H1 (cell line): ENCODE measurements around the gene EIPR1. TPM values are rescaled to one million over a fixed set of nuclear protein-coding genes. Genes with fewer than 3 reads are reported as not detected.

ENCODE experiments used
- CHD1 ChIP-seq: IDR thresholded peaks from 2 replicates; pipeline ENCODE4 v1.6.1; 2012; ENCODE audit warnings: low read depth, low read length, improper control_type of control experiment
- GABPA ChIP-seq: IDR thresholded peaks from 2 replicates; pipeline ENCODE4 v1.6.1; 2011; ENCODE audit warnings: mild to moderate bottlenecking, low read length, moderate library complexity, borderline replicate concordance; ENCODE audit not compliant: insufficient read depth
- KDM4A ChIP-seq: IDR thresholded peaks from one replicate; pipeline ENCODE4 v1.7.1; 2012; ENCODE audit warnings: low read depth, mild to moderate bottlenecking, moderate library complexity, low read length, inconsistent platforms; ENCODE audit not compliant: severe bottlenecking
- KDM5A ChIP-seq: fragments of 200-600 bp; IDR thresholded peaks from 2 replicates; pipeline ENCODE4 v1.7.1; 2012; ENCODE audit warnings: mild to moderate bottlenecking, low read length, inconsistent platforms, mixed read lengths
- POU5F1 ChIP-seq: IDR thresholded peaks from 2 replicates; pipeline ENCODE4 v1.6.1; 2011; ENCODE audit warnings: low read depth, mild to moderate bottlenecking, low read length, moderate library complexity
- RXRA ChIP-seq: IDR thresholded peaks from 2 replicates; pipeline ENCODE4 v1.6.1; 2011; ENCODE audit warnings: low read depth, mild to moderate bottlenecking, low read length, moderate library complexity; ENCODE audit not compliant: insufficient read depth
- SIX5 ChIP-seq: IDR thresholded peaks from 2 replicates; pipeline ENCODE4 v1.6.1; 2011; ENCODE audit warnings: mild to moderate bottlenecking, low read depth, low read length
- TAF1 ChIP-seq: IDR thresholded peaks from 2 replicates; pipeline ENCODE4 v1.6.1; 2011; ENCODE audit warnings: mild to moderate bottlenecking, low read depth, low read length
- TBP ChIP-seq: IDR thresholded peaks from 2 replicates; pipeline ENCODE4 v1.6.1; 2011; ENCODE audit warnings: low read depth, low read length, improper control_type of control experiment
- YY1 ChIP-seq: IDR thresholded peaks from 2 replicates; pipeline ENCODE4 v1.6.1; 2011; ENCODE audit warnings: low read depth, mild to moderate bottlenecking, low read length
- polyA plus RNA-seq, 7 experiments: library from polyadenylated mRNA; depleted of rRNA in 3 of 7; stranded (reverse) in 5 of 7; unstranded in 2 of 7; fragments of >200 nt in 5 of 7; fragments of 200-250 nt in 2 of 7; gene quantifications; 1 replicate in 5 of 7; 2 replicates in 1 of 7; 4 replicates in 1 of 7; pipeline versions ENCODE4 v1.2.1 to v1.2.3, GENCODE V29; 2011 to 2013; ENCODE audit warnings: missing spikeins in 2 of 7, mixed read lengths in 2 of 7
- total RNA-seq: library from RNA; stranded (reverse); fragmentation: NEBNext Ultra II Directional; extraction: Animal tissue kit (Norgen Biotek cat#: 25700); gene quantifications from 2 replicates; pipeline ENCODE4 v1.2.1, GENCODE V29; 2021
- TF ChIP-seq, protein P1 (sequence below): fragments of 300-600 bp; sonication (generic); IDR thresholded peaks from 2 replicates; pipeline ENCODE4 v1.7.1; 2012; ENCODE audit warnings: low read length, moderate library complexity, mild to moderate bottlenecking, inconsistent platforms; ENCODE audit not compliant: insufficient replicate concordance
- TF ChIP-seq, protein P2 (sequence below): IDR thresholded peaks from 2 replicates; pipeline ENCODE4 v1.6.1; 2012; ENCODE audit warnings: inconsistent platforms

EIPR1 gene
- total and polyA plus RNA-seq, 2 of the 8 experiments (the other 6 are each of a cell fraction or from before 2014, with no cell fraction given), result 26.3 to 56.4 TPM

DNA sequence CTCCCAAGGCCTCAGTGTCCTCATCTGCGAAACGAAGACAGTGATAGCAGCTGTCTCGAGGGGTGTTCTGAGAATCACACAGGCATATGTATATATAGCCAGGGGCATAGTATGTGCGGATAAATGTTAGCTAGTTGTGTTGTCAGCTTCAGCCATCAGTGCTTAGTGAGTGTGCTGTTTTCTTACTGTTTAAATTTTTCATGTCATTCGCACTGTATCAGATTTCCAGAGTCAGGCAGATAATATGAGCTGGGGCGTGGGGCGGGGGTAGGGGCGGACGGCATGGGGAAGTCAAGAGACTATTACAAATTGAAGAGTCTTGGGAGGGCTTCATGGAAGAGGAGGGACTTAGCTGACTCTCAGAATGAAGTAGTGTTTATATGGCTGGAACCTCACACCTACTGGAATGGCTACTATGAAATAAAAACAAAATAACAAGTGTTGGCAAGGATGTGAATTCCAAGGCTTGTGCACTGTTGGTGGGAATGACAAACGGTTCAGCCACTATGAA is 8.9 kb upstream of the EIPR1 start (continued):
- TF ChIP-seq, protein P1, sequence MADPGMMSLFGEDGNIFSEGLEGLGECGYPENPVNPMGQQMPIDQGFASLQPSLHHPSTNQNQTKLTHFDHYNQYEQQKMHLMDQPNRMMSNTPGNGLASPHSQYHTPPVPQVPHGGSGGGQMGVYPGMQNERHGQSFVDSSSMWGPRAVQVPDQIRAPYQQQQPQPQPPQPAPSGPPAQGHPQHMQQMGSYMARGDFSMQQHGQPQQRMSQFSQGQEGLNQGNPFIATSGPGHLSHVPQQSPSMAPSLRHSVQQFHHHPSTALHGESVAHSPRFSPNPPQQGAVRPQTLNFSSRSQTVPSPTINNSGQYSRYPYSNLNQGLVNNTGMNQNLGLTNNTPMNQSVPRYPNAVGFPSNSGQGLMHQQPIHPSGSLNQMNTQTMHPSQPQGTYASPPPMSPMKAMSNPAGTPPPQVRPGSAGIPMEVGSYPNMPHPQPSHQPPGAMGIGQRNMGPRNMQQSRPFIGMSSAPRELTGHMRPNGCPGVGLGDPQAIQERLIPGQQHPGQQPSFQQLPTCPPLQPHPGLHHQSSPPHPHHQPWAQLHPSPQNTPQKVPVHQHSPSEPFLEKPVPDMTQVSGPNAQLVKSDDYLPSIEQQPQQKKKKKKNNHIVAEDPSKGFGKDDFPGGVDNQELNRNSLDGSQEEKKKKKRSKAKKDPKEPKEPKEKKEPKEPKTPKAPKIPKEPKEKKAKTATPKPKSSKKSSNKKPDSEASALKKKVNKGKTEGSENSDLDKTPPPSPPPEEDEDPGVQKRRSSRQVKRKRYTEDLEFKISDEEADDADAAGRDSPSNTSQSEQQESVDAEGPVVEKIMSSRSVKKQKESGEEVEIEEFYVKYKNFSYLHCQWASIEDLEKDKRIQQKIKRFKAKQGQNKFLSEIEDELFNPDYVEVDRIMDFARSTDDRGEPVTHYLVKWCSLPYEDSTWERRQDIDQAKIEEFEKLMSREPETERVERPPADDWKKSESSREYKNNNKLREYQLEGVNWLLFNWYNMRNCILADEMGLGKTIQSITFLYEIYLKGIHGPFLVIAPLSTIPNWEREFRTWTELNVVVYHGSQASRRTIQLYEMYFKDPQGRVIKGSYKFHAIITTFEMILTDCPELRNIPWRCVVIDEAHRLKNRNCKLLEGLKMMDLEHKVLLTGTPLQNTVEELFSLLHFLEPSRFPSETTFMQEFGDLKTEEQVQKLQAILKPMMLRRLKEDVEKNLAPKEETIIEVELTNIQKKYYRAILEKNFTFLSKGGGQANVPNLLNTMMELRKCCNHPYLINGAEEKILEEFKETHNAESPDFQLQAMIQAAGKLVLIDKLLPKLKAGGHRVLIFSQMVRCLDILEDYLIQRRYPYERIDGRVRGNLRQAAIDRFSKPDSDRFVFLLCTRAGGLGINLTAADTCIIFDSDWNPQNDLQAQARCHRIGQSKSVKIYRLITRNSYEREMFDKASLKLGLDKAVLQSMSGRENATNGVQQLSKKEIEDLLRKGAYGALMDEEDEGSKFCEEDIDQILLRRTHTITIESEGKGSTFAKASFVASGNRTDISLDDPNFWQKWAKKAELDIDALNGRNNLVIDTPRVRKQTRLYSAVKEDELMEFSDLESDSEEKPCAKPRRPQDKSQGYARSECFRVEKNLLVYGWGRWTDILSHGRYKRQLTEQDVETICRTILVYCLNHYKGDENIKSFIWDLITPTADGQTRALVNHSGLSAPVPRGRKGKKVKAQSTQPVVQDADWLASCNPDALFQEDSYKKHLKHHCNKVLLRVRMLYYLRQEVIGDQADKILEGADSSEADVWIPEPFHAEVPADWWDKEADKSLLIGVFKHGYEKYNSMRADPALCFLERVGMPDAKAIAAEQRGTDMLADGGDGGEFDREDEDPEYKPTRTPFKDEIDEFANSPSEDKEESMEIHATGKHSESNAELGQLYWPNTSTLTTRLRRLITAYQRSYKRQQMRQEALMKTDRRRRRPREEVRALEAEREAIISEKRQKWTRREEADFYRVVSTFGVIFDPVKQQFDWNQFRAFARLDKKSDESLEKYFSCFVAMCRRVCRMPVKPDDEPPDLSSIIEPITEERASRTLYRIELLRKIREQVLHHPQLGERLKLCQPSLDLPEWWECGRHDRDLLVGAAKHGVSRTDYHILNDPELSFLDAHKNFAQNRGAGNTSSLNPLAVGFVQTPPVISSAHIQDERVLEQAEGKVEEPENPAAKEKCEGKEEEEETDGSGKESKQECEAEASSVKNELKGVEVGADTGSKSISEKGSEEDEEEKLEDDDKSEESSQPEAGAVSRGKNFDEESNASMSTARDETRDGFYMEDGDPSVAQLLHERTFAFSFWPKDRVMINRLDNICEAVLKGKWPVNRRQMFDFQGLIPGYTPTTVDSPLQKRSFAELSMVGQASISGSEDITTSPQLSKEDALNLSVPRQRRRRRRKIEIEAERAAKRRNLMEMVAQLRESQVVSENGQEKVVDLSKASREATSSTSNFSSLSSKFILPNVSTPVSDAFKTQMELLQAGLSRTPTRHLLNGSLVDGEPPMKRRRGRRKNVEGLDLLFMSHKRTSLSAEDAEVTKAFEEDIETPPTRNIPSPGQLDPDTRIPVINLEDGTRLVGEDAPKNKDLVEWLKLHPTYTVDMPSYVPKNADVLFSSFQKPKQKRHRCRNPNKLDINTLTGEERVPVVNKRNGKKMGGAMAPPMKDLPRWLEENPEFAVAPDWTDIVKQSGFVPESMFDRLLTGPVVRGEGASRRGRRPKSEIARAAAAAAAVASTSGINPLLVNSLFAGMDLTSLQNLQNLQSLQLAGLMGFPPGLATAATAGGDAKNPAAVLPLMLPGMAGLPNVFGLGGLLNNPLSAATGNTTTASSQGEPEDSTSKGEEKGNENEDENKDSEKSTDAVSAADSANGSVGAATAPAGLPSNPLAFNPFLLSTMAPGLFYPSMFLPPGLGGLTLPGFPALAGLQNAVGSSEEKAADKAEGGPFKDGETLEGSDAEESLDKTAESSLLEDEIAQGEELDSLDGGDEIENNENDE, result no peak
- TF ChIP-seq RXRA (no peak), KDM5A (no peak), CHD1 (no peak), YY1 (no peak), SIX5 (no peak), TBP (no peak), GABPA (no peak), TAF1 (no peak), POU5F1 (no peak), KDM4A (no peak)
- TF ChIP-seq, protein P2, sequence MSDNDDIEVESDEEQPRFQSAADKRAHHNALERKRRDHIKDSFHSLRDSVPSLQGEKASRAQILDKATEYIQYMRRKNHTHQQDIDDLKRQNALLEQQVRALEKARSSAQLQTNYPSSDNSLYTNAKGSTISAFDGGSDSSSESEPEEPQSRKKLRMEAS, result no peak
